Measurements from ENCODE around the gene CAV2.

Gene CAV2

GRCh38 chr7:116543664-116544063 is 44.1 kb downstream of the CAV2 start:
- no peak for DNase-seq (ENCODE audit: extremely low spot score, insufficient read length, low read depth)

GRCh38 chr7:116544487-116544886 is 44.9 kb downstream of the CAV2 start:
- FAIRE-seq = no peak
- DNase-seq (ENCODE audit: extremely low spot score, insufficient read length, low read depth) = no peak

More at GRCh38 chr7:116543664-116544063, 44.1 kb downstream of the CAV2 start:
- no peak for FAIRE-seq

GRCh38 chr7:116545411-116545993 is 46.0 kb downstream of the CAV2 start:
- FAIRE-seq (no peak), DNase-seq (ENCODE audit: extremely low spot score, insufficient read length, low read depth) (no peak)

- FAIRE-seq = no peak
These were observed 46.5 kb downstream of the CAV2 start for GRCh38 chr7:116546054-116546453.

GRCh38 chr7:116546916-116547315 is 47.4 kb downstream of the CAV2 start:
- FAIRE-seq = no peak
- no peak for DNase-seq (ENCODE audit: extremely low spot score, insufficient read length, low read depth)

More at GRCh38 chr7:116546054-116546453, 46.5 kb downstream of the CAV2 start:
- DNase-seq (ENCODE audit: extremely low spot score, insufficient read length, low read depth) = no peak

- DNase-seq (ENCODE audit: extremely low spot score, insufficient read length, low read depth) (no peak), FAIRE-seq (no peak)
These were observed 47.8 kb downstream of the CAV2 start for GRCh38 chr7:116547347-116547746.

GRCh38 chr7:116548506-116548905 is 49.0 kb downstream of the CAV2 start:
- FAIRE-seq (peak; percentile 74), DNase-seq (ENCODE audit: extremely low spot score, insufficient read length, low read depth) (no peak)

- FAIRE-seq (no peak), DNase-seq (ENCODE audit: extremely low spot score, insufficient read length, low read depth) (no peak)
These were observed 49.8 kb downstream of the CAV2 start for GRCh38 chr7:116549370-116549769.

GRCh38 chr7:116551692-116552091 is 52.2 kb downstream of the CAV2 start:
- FAIRE-seq = no peak
- no peak for DNase-seq (ENCODE audit: extremely low spot score, insufficient read length, low read depth)

- no peak for FAIRE-seq
- no peak for DNase-seq (ENCODE audit: extremely low spot score, insufficient read length, low read depth)
These were observed 53.1 kb downstream of the CAV2 start for GRCh38 chr7:116552602-116553001.

GRCh38 chr7:116553168-116553964 is 53.8 kb downstream of the CAV2 start:
- no peak for FAIRE-seq
- DNase-seq (ENCODE audit: extremely low spot score, insufficient read length, low read depth) = no peak

GRCh38 chr7:116554436-116554835 is 54.9 kb downstream of the CAV2 start:
- FAIRE-seq = no peak
- no peak for DNase-seq (ENCODE audit: extremely low spot score, insufficient read length, low read depth)

GRCh38 chr7:116554911-116555310 is 55.4 kb downstream of the CAV2 start:
- no peak for DNase-seq (ENCODE audit: extremely low spot score, insufficient read length, low read depth)
- FAIRE-seq = no peak

GRCh38 chr7:116557066-116557585 is 57.6 kb downstream of the CAV2 start:
- no peak for FAIRE-seq

GRCh38 chr7:116557901-116558300 is 58.4 kb downstream of the CAV2 start:
- no peak for DNase-seq (ENCODE audit: extremely low spot score, insufficient read length, low read depth)

More at GRCh38 chr7:116557066-116557585, 57.6 kb downstream of the CAV2 start:
- no peak for DNase-seq (ENCODE audit: extremely low spot score, insufficient read length, low read depth)

More at GRCh38 chr7:116557901-116558300, 58.4 kb downstream of the CAV2 start:
- no peak for FAIRE-seq
